ENCODE results near the gene TOX3.

- TF ChIP-seq, protein P1, sequence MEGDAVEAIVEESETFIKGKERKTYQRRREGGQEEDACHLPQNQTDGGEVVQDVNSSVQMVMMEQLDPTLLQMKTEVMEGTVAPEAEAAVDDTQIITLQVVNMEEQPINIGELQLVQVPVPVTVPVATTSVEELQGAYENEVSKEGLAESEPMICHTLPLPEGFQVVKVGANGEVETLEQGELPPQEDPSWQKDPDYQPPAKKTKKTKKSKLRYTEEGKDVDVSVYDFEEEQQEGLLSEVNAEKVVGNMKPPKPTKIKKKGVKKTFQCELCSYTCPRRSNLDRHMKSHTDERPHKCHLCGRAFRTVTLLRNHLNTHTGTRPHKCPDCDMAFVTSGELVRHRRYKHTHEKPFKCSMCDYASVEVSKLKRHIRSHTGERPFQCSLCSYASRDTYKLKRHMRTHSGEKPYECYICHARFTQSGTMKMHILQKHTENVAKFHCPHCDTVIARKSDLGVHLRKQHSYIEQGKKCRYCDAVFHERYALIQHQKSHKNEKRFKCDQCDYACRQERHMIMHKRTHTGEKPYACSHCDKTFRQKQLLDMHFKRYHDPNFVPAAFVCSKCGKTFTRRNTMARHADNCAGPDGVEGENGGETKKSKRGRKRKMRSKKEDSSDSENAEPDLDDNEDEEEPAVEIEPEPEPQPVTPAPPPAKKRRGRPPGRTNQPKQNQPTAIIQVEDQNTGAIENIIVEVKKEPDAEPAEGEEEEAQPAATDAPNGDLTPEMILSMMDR (IDR thresholded peaks at IDR 0.05): no peak
- TF ChIP-seq EZH2phosphoT487 (IDR thresholded peaks at IDR 0.05): no peak
- TF ChIP-seq EZH2 (IDR thresholded peaks at IDR 0.05): no peak
Measured at GRCh38 chr16:52592778-52593177, 45.8 kb upstream of the TOX3 start.

Measured in neural progenitor cell (in vitro differentiated cells).